Stimulated activated effector memory CD8-positive, alpha-beta T cell treated with anti-CD3 and anti-CD28 coated beads, Interleukin-12 subunit alpha, Interleukin-12 subunit beta, amount 100 ng/mL, for 72 hours (primary cell): ENCODE results near the gene HNF4A.

Experiments used
- ATAC-seq: fragments of 150-1000 bp; cut with Tn5 transposase; 2 replicates; pipeline ENCODE4 v1.10.0; 2021
- DNase-seq, 2 donors: peaks; one replicate each; pipeline ENCODE4 v3.0.0; 2021 to 2022; ENCODE audit warnings: low spot score in 2 of 2
- H3K27ac Mint-ChIP-seq: one replicate; pipeline ENCODE4 v1.8.0; 2022; ENCODE audit warnings: mild to moderate bottlenecking, mixed read lengths
- H3K36me3 Mint-ChIP-seq: one replicate; pipeline ENCODE4 v1.8.0; 2022; ENCODE audit warnings: mild to moderate bottlenecking, mixed read lengths
- H3K4me1 Mint-ChIP-seq: one replicate; pipeline ENCODE4 v1.8.0; 2022; ENCODE audit warnings: mixed read lengths
- H3K4me3 Mint-ChIP-seq: one replicate; pipeline ENCODE4 v1.8.0; 2022; ENCODE audit warnings: mild to moderate bottlenecking, mixed read lengths
- H3K9me3 Mint-ChIP-seq: one replicate; pipeline ENCODE4 v1.8.0; 2022; ENCODE audit warnings: mixed read lengths

Gene HNF4A

GRCh38 chr20:44431118-44431501 is 75.6 kb downstream of the HNF4A start:
- H3K9me3 Mint-ChIP-seq = no peaks in the 10 kb centered on the region
- H3K36me3 Mint-ChIP-seq = no peaks in the 10 kb centered on the region
- H3K27ac Mint-ChIP-seq = no peak overlapping the region
- no peak overlapping the region for H3K4me3 Mint-ChIP-seq
- H3K4me1 Mint-ChIP-seq = no peaks in the 10 kb centered on the region
- no peak for ATAC-seq
- DNase-seq = no peak

GRCh38 chr20:44431502-44432234 is 76.2 kb downstream of the HNF4A start:
- ATAC-seq = no peak
- H3K9me3 Mint-ChIP-seq = no peaks in the 10 kb centered on the region
- peak overlapping the region; percentile 48 for H3K27ac Mint-ChIP-seq
- no peaks in the 10 kb centered on the region for H3K4me1 Mint-ChIP-seq
- DNase-seq = no peak
- H3K4me3 Mint-ChIP-seq = no peak overlapping the region
- no peaks in the 10 kb centered on the region for H3K36me3 Mint-ChIP-seq

- DNase-seq (no peak), ATAC-seq (no peak)
- no peaks in the 10 kb centered on the region for H3K4me1 Mint-ChIP-seq
- no peaks in the 10 kb centered on the region for H3K9me3 Mint-ChIP-seq
- H3K4me3 Mint-ChIP-seq = no peak overlapping the region
- no peak overlapping the region for H3K27ac Mint-ChIP-seq
- H3K36me3 Mint-ChIP-seq = no peaks in the 10 kb centered on the region
Measured at GRCh38 chr20:44432618-44433577, 77.4 kb downstream of the HNF4A start.

- ATAC-seq (no peak), DNase-seq (no peak)
- Mint-ChIP-seq H3K36me3 (no peaks in the 10 kb centered on the region), H3K27ac (no peak overlapping the region), H3K9me3 (no peaks in the 10 kb centered on the region), H3K4me1 (no peaks in the 10 kb centered on the region), H3K4me3 (no peak overlapping the region)
Measured at GRCh38 chr20:44433751-44434538, 78.4 kb downstream of the HNF4A start.

GRCh38 chr20:44435630-44436335 is 80.3 kb downstream of the HNF4A start:
- H3K4me1 Mint-ChIP-seq = no peaks in the 10 kb centered on the region
- ATAC-seq = no peak
- H3K36me3 Mint-ChIP-seq = no peaks in the 10 kb centered on the region
- no peaks in the 10 kb centered on the region for H3K9me3 Mint-ChIP-seq
- no peak for DNase-seq
- H3K27ac Mint-ChIP-seq = no peak overlapping the region
- H3K4me3 Mint-ChIP-seq = no peak overlapping the region

- Mint-ChIP-seq H3K4me1 (no peaks in the 10 kb centered on the region), H3K4me3 (no peak overlapping the region), H3K9me3 (no peaks in the 10 kb centered on the region), H3K36me3 (no peaks in the 10 kb centered on the region), H3K27ac (no peak overlapping the region)
- no peak for DNase-seq
- no peak for ATAC-seq
Measured at GRCh38 chr20:44436393-44436792, 80.9 kb downstream of the HNF4A start.

- Mint-ChIP-seq H3K9me3 (no peaks in the 10 kb centered on the region), H3K4me3 (no peak overlapping the region), H3K4me1 (no peaks in the 10 kb centered on the region), H3K27ac (no peak overlapping the region), H3K36me3 (no peaks in the 10 kb centered on the region)
- no peak for DNase-seq
- no peak for ATAC-seq
Measured at GRCh38 chr20:44437497-44437896, 82.0 kb downstream of the HNF4A start.

- no peak for DNase-seq
- Mint-ChIP-seq H3K36me3 (no peaks in the 10 kb centered on the region), H3K9me3 (no peaks in the 10 kb centered on the region), H3K27ac (no peak overlapping the region), H3K4me3 (no peak overlapping the region), H3K4me1 (no peaks in the 10 kb centered on the region)
- no peak for ATAC-seq
Measured at GRCh38 chr20:44438782-44439181, 83.3 kb downstream of the HNF4A start.

- Mint-ChIP-seq H3K4me3 (no peak overlapping the region), H3K4me1 (no peaks in the 10 kb centered on the region), H3K9me3 (no peaks in the 10 kb centered on the region), H3K36me3 (no peaks in the 10 kb centered on the region), H3K27ac (no peak overlapping the region)
- no peak for DNase-seq
- ATAC-seq = no peak
Measured at GRCh38 chr20:44439318-44439717, 83.8 kb downstream of the HNF4A start.

- Mint-ChIP-seq H3K9me3 (no peaks in the 10 kb centered on the region), H3K4me1 (no peaks in the 10 kb centered on the region), H3K4me3 (no peak overlapping the region), H3K36me3 (no peaks in the 10 kb centered on the region), H3K27ac (no peak overlapping the region)
- DNase-seq (no peak), ATAC-seq (no peak)
Measured at GRCh38 chr20:44442298-44443070, 87.0 kb downstream of the HNF4A start.

- Mint-ChIP-seq H3K27ac (no peak overlapping the region), H3K9me3 (no peaks in the 10 kb centered on the region), H3K4me3 (no peak overlapping the region), H3K4me1 (no peaks in the 10 kb centered on the region), H3K36me3 (no peaks in the 10 kb centered on the region)
- DNase-seq (no peak), ATAC-seq (no peak)
Measured at GRCh38 chr20:44445742-44446710, 90.5 kb downstream of the HNF4A start.

- Mint-ChIP-seq H3K9me3 (no peaks in the 10 kb centered on the region), H3K4me3 (no peak overlapping the region), H3K27ac (peak overlapping the region; percentile 9), H3K4me1 (no peaks in the 10 kb centered on the region), H3K36me3 (no peaks in the 10 kb centered on the region)
- DNase-seq (no peak), ATAC-seq (no peak)
Measured at GRCh38 chr20:44447827-44448419, 92.4 kb downstream of the HNF4A start.
